Activated T-helper 9 cell treated with anti-CD3 and anti-CD28 coated beads, Interleukin-2, amount 50 U/mL, for 16 hours (primary cell): ENCODE measurements around the gene N4BP2L2.

ENCODE experiments used
- DNase-seq: peaks from one replicate; pipeline ENCODE4 v3.0.0-alpha.2; 2020; ENCODE audit warnings: low read depth

N4BP2L2 gene

GRCh38 chr13:32530841-32531253 lies 7.7 kb downstream of the N4BP2L2 start:
- no peak for DNase-seq

GRCh38 chr13:32528358-32528757 lies 10.2 kb downstream of the N4BP2L2 start:
- DNase-seq, result no peak

- DNase-seq, result no peak
Observed at GRCh38 chr13:32527151-32527550, 11.4 kb downstream of the N4BP2L2 start.

GRCh38 chr13:32525766-32526165 lies 12.8 kb downstream of the N4BP2L2 start:
- DNase-seq, result no peak

GRCh38 chr13:32515246-32515645 lies 23.3 kb downstream of the N4BP2L2 start:
- DNase-seq, result no peak

- no peak for DNase-seq
Observed at GRCh38 chr13:32511482-32511881, 27.1 kb downstream of the N4BP2L2 start.

- DNase-seq, result no peak
Observed at GRCh38 chr13:32504876-32505275, 33.7 kb downstream of the N4BP2L2 start.

GRCh38 chr13:32504263-32504662 lies 34.3 kb downstream of the N4BP2L2 start:
- no peak for DNase-seq

GRCh38 chr13:32503727-32504126 lies 34.9 kb downstream of the N4BP2L2 start:
- DNase-seq, result no peak

GRCh38 chr13:32501064-32501463 lies 37.5 kb downstream of the N4BP2L2 start:
- no peak for DNase-seq

GRCh38 chr13:32499538-32500210 lies 38.9 kb downstream of the N4BP2L2 start:
- DNase-seq, result no peak

GRCh38 chr13:32497589-32497988 lies 41.0 kb downstream of the N4BP2L2 start:
- DNase-seq, result no peak

- DNase-seq, result no peak
Observed at GRCh38 chr13:32496599-32497160, 41.9 kb downstream of the N4BP2L2 start.

GRCh38 chr13:32495841-32496240 lies 42.8 kb downstream of the N4BP2L2 start:
- no peak for DNase-seq

GRCh38 chr13:32495429-32495828 lies 43.2 kb downstream of the N4BP2L2 start:
- DNase-seq, result no peak

GRCh38 chr13:32491028-32491427 lies 47.6 kb downstream of the N4BP2L2 start:
- DNase-seq, result no peak

GRCh38 chr13:32476892-32477291 lies 61.7 kb downstream of the N4BP2L2 start:
- DNase-seq, result no peak

- no peak for DNase-seq
Observed at GRCh38 chr13:32476021-32476731, 62.4 kb downstream of the N4BP2L2 start.

- DNase-seq, result no peak
Observed at GRCh38 chr13:32474999-32475792, 63.4 kb downstream of the N4BP2L2 start.

GRCh38 chr13:32473650-32474049 lies 64.9 kb downstream of the N4BP2L2 start:
- no peak for DNase-seq

GRCh38 chr13:32472194-32472621 lies 66.4 kb downstream of the N4BP2L2 start:
- DNase-seq, result no peak

- DNase-seq, result no peak
Observed at GRCh38 chr13:32471187-32471922, 67.2 kb downstream of the N4BP2L2 start.
